ENCODE results near the gene PAX9. TPM values are rescaled to one million over a fixed set of nuclear protein-coding genes. Genes with fewer than 3 reads are reported as not detected.

The PAX9 gene
- total RNA-seq, 2 experiments from 2014 or later, result not detected

DNA sequence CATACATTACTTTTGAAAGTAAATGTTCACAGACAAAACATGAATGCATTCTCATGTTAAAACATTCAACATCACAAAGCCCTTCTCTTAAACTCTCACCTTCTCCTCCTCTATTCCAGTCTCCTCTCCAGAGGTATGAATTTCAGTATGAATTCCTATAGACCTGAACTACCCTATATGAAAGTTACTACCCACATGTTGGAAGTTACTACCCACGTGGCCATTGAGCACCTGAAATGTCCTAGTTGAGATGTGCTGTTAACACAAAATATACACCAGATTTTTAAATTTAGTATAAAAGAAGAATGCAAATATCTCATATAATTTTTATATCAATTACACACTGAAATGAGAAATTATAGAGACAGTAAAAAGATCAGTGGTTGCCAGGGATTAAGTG lies 60.2 kb downstream of the PAX9 start:
- POLR2A ChIA-PET, result no interaction called here
- CTCF ChIA-PET, result no interaction called here

DNA sequence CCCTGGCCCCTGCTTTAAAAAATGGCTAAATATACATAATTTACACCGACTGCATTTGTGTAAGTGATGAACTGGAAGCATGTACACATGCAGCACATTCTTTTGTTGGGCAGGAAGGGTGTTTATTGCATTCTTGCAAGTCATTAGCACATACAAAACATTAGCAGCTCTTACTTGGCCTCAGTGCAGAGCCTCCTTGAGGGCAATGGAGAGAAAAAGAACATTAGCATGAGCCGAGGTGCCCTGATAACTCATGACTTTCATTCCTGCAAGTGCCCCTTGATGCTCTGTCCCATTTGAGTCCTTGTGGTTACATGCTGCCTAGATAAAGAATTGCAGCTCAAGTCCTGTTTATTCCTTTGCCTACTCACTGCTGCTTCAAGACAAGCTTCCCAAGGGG lies 61.9 kb downstream of the PAX9 start:
- ChIA-PET POLR2A (no interaction called here), CTCF (no interaction called here)

DNA sequence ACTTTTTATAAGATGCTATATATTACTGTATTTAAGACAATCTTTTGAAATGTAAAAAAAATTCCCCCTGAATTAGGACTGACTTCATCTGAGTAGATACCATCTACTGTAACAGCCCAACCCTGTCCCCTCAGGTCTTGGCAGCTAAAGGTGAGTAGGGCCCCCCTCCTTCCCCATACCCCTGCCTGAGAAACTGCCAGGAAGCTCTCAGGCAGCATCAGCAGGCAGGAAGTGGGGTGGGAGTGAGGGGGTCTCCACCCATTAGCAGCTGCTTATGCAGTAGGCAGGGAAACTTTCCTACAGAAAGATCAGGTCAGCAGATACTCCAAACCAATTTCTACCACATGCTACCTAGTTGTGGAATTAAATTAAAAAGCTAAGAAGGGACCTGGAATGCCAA lies 62.5 kb downstream of the PAX9 start:
- ChIA-PET CTCF (no interaction called here), POLR2A (no interaction called here)

DNA sequence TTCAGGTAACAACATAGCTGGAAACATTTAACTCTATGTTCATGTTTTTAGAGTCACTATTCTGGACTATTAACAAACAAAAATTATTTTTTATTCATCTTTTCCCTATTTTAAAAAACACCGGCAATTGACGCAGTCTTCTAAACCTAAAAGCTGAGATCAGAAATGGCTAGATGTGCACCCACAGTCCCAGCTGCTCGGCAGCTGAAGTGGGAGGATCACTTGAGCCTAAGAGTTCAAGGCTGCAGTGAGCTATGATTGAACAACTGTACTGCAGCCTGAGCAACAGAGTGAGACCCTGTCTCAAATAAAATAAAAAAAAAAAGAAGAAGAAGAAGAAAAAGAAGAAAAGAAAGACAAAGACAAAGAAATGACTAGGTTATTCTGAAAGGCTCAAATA lies 64.5 kb downstream of the PAX9 start:
- ChIA-PET POLR2A (no interaction called here), CTCF (no interaction called here)

Other genes starting within 250 kb of the PAX9 start
- gene NKX2-1, start 141.6 kb upstream of the PAX9 start, total RNA-seq, result not detected
- gene NKX2-8, start 79.2 kb upstream of the PAX9 start, total RNA-seq, result not detected